Keratinocyte (primary cell): Measurements from ENCODE around the gene ULK4. TPM values are rescaled to one million over a fixed set of nuclear protein-coding genes. Genes with fewer than 3 reads are reported as not detected.

Source experiments
- DNase-seq: peaks from one replicate; pipeline ENCODE4 v3.0.0-alpha.2; 2011; ENCODE audit warnings: low read depth, missing footprints, low spot score
- FAIRE-seq: peaks from 2 replicates; lab custom pipeline; 2011; peaks lifted over from hg19 to GRCh38; lab: Jason Lieb, UNC
- H2AFZ ChIP-seq: 2 replicates; pipeline ENCODE4 v1.6.0; 2012; ENCODE audit warnings: low read length, control low read depth, inconsistent platforms; ENCODE audit not compliant: control insufficient read depth
- H3K27ac ChIP-seq: 2 replicates; pipeline ENCODE4 v1.5.1; 2011; ENCODE audit warnings: low read length; ENCODE audit not compliant: control insufficient read depth, insufficient read depth
- H3K27me3 ChIP-seq: 3 replicates; pipeline ENCODE4 v1.6.0; 2011; ENCODE audit warnings: low read length; ENCODE audit not compliant: control insufficient read depth, insufficient read depth; ENCODE audit errors: extremely low read depth
- H3K36me3 ChIP-seq, 2 experiments: 2 replicates in 1 of 2; 3 replicates in 1 of 2; pipeline ENCODE4 v1.5.1; 2011; ENCODE audit warnings: low read length in 2 of 2, mild to moderate bottlenecking in 1 of 2; ENCODE audit not compliant: control insufficient read depth in 2 of 2, insufficient read depth in 2 of 2; ENCODE audit errors: extremely low read depth in 1 of 2
- H3K4me1 ChIP-seq: 3 replicates; pipeline ENCODE4 v1.5.1; 2011; ENCODE audit warnings: low read length; ENCODE audit not compliant: control insufficient read depth, insufficient read depth; ENCODE audit errors: extremely low read depth
- H3K4me2 ChIP-seq: 3 replicates; pipeline ENCODE4 v1.6.0; 2011; ENCODE audit warnings: low read depth, low read length; ENCODE audit not compliant: control insufficient read depth, insufficient read depth; ENCODE audit errors: extremely low read depth
- H3K4me3 ChIP-seq, 3 experiments: fragments of 200-600 bp in 1 of 3; sonication (generic) in 1 of 3; 2 replicates in 2 of 3; 3 replicates in 1 of 3; pipeline ENCODE4 v1.5.1; 2011 to 2016; ENCODE audit warnings: low read length in 3 of 3, mild to moderate bottlenecking in 3 of 3, control low read depth in 2 of 3, inconsistent platforms in 1 of 3, low read depth in 1 of 3, mixed read lengths in 1 of 3, mixed run types in 1 of 3, moderate library complexity in 1 of 3; ENCODE audit not compliant: control insufficient read depth in 2 of 3, insufficient read depth in 2 of 3; ENCODE audit errors: extremely low read depth in 1 of 3
- H3K79me2 ChIP-seq: 2 replicates; pipeline ENCODE4 v1.6.0; 2012; ENCODE audit warnings: low read length; ENCODE audit not compliant: control insufficient read depth, insufficient read depth
- H3K9ac ChIP-seq: 3 replicates; pipeline ENCODE4 v1.6.0; 2011; ENCODE audit warnings: low read length; ENCODE audit not compliant: control insufficient read depth, insufficient read depth; ENCODE audit errors: extremely low read depth
- H3K9me1 ChIP-seq: 3 replicates; pipeline ENCODE4 v1.6.0; 2011; ENCODE audit warnings: low read length; ENCODE audit not compliant: control insufficient read depth, insufficient read depth; ENCODE audit errors: extremely low read depth
- H3K9me3 ChIP-seq: 2 replicates; pipeline ENCODE4 v1.5.1; 2012; ENCODE audit warnings: low read depth, low read length; ENCODE audit not compliant: control insufficient read depth
- H4K20me1 ChIP-seq: 3 replicates; pipeline ENCODE4 v1.6.0; 2011; ENCODE audit warnings: low read length; ENCODE audit not compliant: control insufficient read depth, insufficient read depth; ENCODE audit errors: extremely low read depth
- EZH2 ChIP-seq: IDR thresholded peaks from one replicate; pipeline ENCODE4 v1.6.1; 2012; ENCODE audit warnings: inconsistent platforms, mild to moderate bottlenecking, low read length, moderate library complexity
- dilution Hi-C: fragments of 300-500 bp; cut with MboI; formaldehyde crosslinking; loops from one replicate; pipeline ENCODE4 v1.7.0; 2020; ENCODE audit warnings: low sequenced_read_pairs; ENCODE audit not compliant: extremely low pct_ligation_motif_present
- polyA plus RNA-seq, 5 experiments: library from polyadenylated mRNA; depleted of rRNA in 3 of 5; stranded (reverse) in 3 of 5; stranded (forward) in 1 of 5; unstranded in 1 of 5; fragments of >200 nt; gene quantifications; 1 replicate in 1 of 5; 2 replicates in 3 of 5; 3 replicates in 1 of 5; pipeline versions ENCODE4 v1.2.1 to v1.2.3, GENCODE V29; 2011 to 2012; ENCODE audit warnings: missing spikeins in 2 of 5, low read depth in 1 of 5, low replicate concordance in 1 of 5
- TF ChIP-seq, protein P1 (sequence below), 3 experiments: IDR thresholded peaks in 1 of 3; conservative IDR thresholded peaks in 1 of 3; optimal IDR thresholded peaks in 1 of 3; 2 replicates in 2 of 3; 3 replicates in 1 of 3; pipeline versions ENCODE3 to v1.5.1; 2011; ENCODE audit warnings: low read length in 3 of 3, mild to moderate bottlenecking in 3 of 3, moderate library complexity in 2 of 3, control low read depth in 1 of 3, inconsistent platforms in 1 of 3; ENCODE audit not compliant: insufficient read depth in 2 of 3; ENCODE audit errors: extremely low read depth in 1 of 3

ULK4 gene
- polyA plus RNA-seq, 1 donor (not counting 4 experiments of a cell fraction or from before 2014, with no cell fraction given), result 6.1 TPM

DNA sequence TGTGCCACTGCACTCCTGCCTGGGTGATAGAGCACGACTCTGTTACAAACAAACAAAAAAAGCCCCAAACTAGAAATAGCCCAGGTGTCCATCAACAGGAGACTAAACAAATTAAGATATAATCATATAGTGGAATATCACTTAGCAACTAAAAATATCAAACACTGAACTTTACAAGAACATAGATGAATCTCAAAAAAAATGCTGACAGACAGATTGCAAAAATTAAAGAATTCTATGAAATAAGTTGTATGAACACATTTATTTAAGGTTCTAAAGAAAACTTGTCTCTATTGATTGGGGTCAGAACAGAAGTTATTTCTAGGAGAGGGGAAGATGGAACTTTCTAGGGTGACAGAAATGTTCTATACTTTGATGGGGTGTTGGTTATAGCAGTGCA lies 494.4 kb downstream of the ULK4 start:
- TF ChIP-seq, protein P1, sequence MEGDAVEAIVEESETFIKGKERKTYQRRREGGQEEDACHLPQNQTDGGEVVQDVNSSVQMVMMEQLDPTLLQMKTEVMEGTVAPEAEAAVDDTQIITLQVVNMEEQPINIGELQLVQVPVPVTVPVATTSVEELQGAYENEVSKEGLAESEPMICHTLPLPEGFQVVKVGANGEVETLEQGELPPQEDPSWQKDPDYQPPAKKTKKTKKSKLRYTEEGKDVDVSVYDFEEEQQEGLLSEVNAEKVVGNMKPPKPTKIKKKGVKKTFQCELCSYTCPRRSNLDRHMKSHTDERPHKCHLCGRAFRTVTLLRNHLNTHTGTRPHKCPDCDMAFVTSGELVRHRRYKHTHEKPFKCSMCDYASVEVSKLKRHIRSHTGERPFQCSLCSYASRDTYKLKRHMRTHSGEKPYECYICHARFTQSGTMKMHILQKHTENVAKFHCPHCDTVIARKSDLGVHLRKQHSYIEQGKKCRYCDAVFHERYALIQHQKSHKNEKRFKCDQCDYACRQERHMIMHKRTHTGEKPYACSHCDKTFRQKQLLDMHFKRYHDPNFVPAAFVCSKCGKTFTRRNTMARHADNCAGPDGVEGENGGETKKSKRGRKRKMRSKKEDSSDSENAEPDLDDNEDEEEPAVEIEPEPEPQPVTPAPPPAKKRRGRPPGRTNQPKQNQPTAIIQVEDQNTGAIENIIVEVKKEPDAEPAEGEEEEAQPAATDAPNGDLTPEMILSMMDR (optimal IDR thresholded peaks at IDR 0.05 in 1 of 3, IDR thresholded peaks at IDR 0.05 in 1 of 3, conservative IDR thresholded peaks at IDR 0.05 in 1 of 3; ENCODE audit: extremely low read depth in 1 of 3, insufficient read depth in 2 of 3, low read length in 3 of 3), result no peak
- TF ChIP-seq EZH2, result no peak
- dilution Hi-C loops, result no loop called here
- Histone ChIP-seq H3K4me1 (no peaks in the 10 kb centered on the region), H3K79me2 (no peaks in the 10 kb centered on the region), H3K9ac (no peak overlapping the region), H3K4me2 (no peak overlapping the region), H3K4me3 (no peak overlapping the region), H2AFZ (no peak overlapping the region), H3K9me1 (no peaks in the 10 kb centered on the region), H3K27me3 (no peaks in the 10 kb centered on the region), H3K27ac (no peak overlapping the region), H4K20me1 (no peaks in the 10 kb centered on the region), H3K36me3 (no peaks in the 10 kb centered on the region), H3K9me3 (no peaks in the 10 kb centered on the region)
- no peak for DNase-seq
- no peak for FAIRE-seq

DNA sequence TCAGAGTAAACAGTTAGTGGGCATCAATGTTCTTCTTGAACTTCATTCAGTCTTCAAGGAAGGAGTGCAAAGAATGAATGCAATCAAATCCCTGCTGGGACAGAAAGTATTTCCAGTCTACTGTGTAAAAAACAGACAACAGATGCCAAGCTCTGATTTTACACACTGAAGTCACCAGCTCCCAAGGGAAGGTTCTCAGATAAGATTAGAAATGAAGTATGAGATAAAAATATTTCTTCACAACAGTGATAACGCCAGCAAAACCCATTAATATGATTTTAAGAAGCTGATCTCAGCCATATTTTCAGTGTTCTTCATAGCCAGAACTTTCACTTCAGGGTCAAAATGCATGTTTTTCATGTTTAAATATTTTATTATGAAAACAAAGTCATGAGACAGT lies 497.0 kb downstream of the ULK4 start:
- Histone ChIP-seq H3K9me1 (no peaks in the 10 kb centered on the region), H4K20me1 (no peaks in the 10 kb centered on the region), H3K27ac (no peak overlapping the region), H3K79me2 (no peaks in the 10 kb centered on the region), H3K27me3 (no peaks in the 10 kb centered on the region), H3K4me1 (no peaks in the 10 kb centered on the region), H3K4me3 (no peak overlapping the region), H3K36me3 (no peaks in the 10 kb centered on the region), H3K4me2 (no peak overlapping the region), H3K9ac (no peak overlapping the region), H3K9me3 (no peaks in the 10 kb centered on the region), H2AFZ (no peak overlapping the region)
- TF ChIP-seq EZH2, result no peak
- TF ChIP-seq, protein P1 (optimal IDR thresholded peaks at IDR 0.05 in 1 of 3, IDR thresholded peaks at IDR 0.05 in 1 of 3, conservative IDR thresholded peaks at IDR 0.05 in 1 of 3; ENCODE audit: extremely low read depth in 1 of 3, insufficient read depth in 2 of 3, low read length in 3 of 3), result no peak
- FAIRE-seq (no peak), DNase-seq (no peak)
- dilution Hi-C loops, result no loop called here
